ENCODE measurements around the gene ATP2B1. TPM values are rescaled to one million over a fixed set of nuclear protein-coding genes. Genes with fewer than 3 reads are reported as not detected.

ATP2B1 gene
- total RNA-seq (2022; extraction: Qiagen RNA extraction): 52.9 to 65.5 TPM (median 53.6 TPM) in 5 replicates

DNA sequence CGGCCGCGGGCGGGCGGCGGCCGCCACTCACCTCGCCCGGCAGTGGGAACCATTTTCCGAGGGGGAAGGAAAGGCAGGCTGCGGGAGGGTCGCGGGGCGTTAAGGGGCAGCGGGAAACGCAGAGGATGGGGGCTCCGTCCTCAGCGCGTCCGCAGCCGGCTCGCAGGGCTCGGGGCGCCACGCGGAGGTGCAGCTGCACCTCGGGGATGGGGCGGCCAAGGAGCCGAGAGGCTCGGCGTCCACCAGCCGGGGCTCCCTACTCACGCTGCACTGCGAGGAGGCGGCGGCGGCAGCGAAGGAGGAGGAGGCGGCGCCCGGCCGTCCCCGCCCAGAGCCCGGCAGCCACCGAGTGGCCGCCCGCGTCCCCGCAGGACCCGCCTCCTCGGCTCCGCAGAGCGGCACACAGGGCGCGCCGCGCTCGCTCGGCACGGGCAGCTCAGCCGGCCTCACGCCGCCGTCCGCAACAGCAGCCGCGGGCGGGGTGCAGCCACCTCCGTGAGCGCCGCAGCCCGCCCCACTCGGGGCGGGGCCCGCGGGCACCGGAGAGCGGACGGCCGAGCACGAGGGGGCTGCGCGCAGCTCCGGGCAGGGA, at the start of gene ATP2B1:
ATP2B1 (minus strand) TSS at position 274 of the 592 bp plus-strand sequence. CDS start 52,952 bp downstream, outside the sequence.

Other genes starting within 250 kb of the ATP2B1 start
- gene GALNT4, start 184.0 kb downstream of the ATP2B1 start, total RNA-seq (2022; extraction: Qiagen RNA extraction): 9.1 to 16.0 TPM (median 14.7 TPM) in 5 replicates
- 13.5 to 20.8 TPM (median 19.8 TPM) in 5 replicates for gene POC1B, start 182.8 kb downstream of the ATP2B1 start, total RNA-seq (2022; extraction: Qiagen RNA extraction)

Measured in A549 treated with Mapracorat at 1 μM for 4 hours (cell line).